GM19099 (cell line): ENCODE data around the gene SLC12A7.

Experiments
- POLR2A ChIP-seq: IDR thresholded peaks from 3 replicates; pipeline ENCODE4 v1.6.1; 2011; ENCODE audit warnings: low read depth; ENCODE audit not compliant: insufficient read length; ENCODE audit errors: extremely low read depth

SLC12A7 gene

DNA sequence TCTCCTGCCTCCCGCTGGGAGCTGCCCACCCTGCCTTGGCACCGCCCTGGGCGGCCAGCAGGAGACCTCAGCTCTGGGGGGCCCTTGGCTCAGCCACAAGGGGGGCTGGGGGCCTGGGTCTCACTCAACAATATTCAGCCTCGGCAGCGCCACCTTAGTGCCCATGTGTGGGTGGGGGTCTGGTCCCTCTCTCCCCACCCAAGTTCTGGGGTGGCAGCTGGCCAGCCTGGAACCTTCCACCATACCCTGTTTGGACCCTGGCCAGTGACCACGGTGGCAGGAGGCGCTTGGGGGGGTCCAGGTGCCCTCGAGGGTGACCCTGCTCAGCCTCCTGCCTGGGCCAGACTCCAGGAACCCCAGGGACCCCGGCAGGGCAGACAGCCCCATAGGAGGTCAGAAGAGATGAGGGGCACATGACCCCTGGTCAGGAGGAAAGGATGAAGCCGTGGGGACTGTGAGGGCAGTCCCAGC lies 81.0 kb downstream of the SLC12A7 start:
- no peak for TF ChIP-seq POLR2A

DNA sequence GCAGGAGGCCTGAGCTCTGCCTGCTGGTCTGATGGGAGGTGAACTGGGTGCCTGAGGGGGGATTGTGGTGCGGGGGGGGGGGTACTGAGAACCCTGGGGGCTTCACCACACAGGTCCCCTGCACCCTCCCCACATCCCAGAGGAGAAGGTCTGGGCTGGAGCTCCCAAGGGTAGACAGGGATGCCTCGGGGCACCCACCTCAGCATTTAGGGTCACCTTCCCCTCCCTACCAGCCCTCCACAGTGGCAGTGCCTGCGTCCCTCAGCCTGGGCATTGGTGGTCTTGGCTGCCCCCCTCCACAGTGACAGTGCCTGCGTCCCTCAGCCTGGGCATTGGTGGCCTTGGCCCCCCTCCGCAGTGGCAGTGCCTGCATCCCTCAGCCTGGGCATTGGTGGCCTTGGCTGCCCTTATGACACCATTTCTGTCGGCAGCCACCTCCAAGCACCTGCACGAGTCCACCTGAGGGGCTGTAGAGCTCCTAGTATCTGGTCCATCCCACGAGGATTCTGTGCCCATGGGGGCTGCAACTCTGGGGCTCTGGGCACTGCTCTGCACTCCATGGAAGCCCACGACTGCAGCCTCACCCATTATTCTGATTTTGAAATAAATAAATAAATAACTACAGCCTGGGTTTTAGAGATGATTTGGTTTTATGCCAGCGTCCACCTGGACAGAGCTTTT lies 81.8 kb downstream of the SLC12A7 start:
- no peak for TF ChIP-seq POLR2A

DNA sequence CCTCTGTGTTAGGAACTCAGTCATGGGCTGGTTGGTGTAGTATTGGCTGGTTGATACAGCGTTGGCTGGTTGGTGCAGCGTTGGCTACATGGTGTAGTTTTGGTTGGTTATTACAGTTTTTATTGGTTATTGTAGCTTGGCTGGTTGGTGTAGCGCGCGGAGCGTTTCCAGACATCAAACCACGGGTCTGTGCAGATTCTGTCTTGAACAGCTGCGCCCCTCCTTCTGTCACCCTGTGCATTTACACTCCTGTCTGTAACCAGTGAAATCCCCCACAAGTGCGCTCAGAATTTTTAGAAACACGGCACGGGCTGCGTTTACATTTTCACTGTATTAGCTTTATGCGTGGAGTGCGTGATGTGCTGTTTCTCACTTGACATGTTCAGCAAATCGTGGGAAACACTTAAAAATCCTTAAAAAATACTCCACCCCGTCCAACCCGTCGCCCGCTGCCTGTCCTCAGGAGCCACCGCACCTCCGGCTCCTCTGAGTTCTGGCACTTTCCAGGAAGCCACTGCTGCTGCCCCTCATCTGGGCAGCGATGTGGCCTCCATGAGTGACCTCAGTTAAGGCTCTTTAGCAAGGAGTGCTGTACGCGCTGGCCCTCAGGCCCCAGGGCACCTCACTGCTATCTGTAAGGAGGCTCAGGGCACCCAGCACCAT lies 82.5 kb downstream of the SLC12A7 start:
- no peak for TF ChIP-seq POLR2A

DNA sequence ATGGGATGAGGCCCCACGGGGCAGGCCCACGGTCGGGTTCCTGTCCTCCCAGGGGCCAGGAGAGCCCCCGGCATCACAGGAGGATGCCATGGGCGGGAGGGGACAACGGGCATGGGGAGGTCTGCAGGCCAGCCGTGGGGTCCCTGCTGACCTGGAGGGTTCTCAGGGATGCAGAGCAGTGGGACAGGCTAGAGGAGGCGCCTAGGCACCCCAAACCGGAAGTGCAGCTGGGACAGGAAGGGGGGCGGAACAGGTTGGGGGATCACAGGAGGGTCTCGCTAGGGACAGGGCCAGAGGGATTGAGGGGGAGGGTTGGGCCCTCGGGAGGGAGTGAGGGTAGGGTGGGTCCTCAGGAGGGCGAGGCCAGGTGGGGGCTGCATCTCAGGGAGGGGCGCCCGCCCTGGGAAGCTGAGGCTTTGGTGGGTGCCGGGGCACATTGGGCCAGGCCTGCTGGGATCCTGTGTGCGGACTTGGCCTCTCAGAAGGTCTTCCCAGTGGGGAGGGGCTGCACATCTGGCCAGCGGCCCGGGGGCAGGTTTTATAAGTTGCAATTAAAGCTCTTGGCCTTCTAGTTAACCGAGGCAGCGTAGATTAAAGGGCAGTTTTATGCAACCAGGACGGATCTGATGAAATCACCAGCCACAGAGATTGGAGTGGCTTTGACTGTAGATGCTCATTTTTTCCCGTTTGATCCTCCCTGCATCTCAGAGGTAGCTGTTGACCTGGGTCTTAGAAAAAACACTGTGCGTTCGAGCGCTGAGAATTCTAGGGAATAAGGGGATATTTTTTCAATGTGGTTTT lies 83.2 kb downstream of the SLC12A7 start:
- no peak for TF ChIP-seq POLR2A

DNA sequence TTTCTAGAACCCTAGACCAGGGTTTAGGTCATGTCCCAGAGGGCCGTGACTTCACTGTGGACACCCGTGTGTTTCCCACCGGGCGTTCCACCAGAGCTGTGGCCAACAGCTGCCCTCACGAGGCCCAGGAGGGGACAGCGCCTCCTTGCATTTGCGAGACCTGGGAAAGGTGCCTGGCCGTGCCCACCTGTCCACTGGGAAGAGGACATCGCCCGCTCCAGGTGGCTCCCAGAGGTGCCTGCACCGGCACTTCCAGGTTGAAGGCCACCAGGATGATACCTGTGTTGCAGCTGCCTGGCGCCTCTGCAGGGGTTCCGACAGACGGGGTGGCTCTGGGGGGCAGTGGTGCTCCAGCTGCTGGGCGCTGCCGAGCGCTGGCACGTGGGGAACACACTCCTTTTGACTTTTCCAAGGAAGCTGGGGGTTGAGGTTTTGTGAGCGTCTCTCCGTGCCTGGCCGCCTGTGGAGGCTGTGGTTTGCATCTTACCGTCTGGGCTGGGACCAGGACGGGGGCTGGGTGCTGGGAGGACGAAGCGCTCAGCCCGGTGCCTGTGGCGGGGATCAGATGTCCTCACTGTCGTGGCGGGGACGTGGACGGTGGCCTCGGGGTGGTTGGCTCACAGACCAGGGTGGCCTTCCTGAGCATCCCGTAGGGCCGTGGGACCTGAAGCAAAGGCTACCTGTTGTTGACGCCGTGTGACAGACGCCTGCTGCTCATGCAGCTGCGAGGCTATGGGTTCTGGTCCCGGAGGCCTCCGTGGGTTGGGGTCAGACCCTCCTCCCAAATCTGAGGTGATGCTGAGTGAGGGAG lies 84.0 kb downstream of the SLC12A7 start:
- TF ChIP-seq POLR2A = no peak

DNA sequence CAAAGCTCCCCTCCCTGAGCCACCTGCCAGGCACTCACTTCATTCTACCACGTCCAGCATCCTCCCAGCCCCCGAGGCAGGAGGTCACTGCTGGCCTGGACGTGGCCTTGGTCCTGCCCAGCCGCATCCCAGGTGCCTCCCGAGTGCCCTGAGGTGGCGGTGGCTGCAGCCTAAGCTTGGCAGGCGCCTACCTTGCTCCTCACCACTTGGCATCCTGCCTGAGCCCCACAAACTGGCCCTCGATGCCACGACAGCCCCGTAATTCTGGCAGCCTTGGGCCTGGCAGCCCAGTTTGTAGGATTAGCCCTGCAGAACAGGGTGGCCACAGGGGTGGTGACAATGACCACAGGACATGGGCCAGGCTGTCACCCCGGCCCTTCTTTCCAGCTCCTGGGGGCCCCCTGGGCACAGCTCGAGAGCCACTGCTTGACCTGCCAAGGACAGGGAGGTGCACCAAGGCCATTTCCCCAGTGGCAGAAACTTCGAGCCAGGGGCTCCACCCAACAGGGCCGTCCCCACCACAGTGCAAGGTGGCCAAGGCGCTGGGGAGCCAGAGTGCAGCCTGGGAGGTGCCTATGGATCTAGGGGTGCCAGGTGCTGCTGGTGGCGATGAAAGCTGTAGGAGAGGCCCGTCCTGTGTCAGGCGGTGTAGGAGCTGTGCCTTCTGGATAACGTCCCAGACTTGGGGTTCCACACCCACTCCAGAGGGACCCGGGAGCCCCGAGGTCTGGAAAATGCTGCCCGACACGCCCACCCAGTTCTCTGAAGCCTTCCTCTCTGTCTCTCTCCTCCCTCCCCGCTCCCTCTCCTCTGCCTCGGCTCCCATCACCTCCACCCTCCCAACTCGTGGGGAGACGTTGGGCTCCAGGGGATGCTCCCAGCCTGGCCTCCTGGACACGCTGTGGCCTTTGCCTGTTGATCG lies 84.9 kb downstream of the SLC12A7 start:
- no peak for TF ChIP-seq POLR2A

DNA sequence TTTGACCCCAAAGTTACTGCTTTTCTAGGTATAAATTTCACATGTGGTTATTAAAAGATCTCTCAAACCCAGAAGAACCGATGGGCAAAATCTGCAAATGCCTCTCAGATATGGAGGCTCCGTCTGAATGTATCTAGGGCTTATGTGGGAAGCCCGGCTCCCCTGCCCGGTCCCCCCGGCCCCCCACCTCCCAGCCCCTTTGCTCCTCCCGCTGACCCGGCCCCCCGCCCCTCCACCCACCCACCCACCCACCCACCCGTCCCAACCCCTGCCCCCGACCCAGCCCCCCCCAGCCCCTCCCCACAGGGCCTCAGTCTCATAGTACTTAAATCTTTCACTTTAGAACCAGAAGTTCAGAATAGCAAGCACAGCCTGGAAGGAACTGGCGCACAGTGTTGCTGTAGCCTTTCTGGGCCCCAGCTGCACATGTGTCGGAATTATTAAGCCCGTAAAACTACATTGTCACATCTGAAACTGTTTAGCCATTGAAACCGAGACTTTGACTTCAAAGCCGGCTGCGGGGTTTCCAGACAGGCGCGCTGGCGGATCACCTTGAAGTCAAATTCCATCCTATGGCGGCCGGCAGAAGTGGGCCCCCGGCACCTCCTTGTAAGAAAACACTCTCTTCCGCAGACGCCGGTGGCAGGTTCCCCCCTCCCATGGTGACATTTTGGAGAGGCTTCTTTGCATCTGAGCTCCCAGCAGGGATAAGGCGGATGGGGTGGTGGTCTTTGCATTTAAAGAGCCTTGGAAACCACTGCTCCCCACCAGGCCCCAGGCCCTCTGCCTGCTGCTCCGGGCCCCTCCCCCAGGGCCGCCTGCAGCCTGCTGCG lies 90.5 kb downstream of the SLC12A7 start:
- no peak for TF ChIP-seq POLR2A

DNA sequence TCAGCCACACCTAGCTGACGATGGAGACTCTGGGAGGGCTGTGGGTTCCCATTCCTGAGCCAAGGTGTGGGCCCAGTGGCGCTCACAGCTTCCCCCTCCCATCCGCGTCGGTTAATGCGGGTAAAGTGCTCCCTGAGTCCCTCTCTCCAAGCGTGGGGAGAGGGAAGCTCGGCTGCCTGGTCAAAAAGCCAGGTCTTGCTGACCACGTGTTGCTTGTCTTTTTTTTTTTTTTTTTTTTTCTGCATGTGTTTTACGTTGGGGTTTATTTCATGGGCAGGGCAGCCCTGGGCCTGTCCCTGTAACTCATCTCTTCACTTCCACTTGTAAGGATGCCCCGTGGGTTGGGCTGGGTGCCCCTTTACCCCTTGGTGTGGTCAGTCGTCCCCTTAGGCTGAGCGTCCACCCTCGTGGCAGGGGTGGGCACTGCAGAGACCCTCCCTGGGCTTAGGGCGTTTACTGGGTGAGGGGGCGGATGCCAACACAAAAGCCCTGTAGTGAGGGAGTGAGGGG lies 91.4 kb downstream of the SLC12A7 start:
- no peak for TF ChIP-seq POLR2A

DNA sequence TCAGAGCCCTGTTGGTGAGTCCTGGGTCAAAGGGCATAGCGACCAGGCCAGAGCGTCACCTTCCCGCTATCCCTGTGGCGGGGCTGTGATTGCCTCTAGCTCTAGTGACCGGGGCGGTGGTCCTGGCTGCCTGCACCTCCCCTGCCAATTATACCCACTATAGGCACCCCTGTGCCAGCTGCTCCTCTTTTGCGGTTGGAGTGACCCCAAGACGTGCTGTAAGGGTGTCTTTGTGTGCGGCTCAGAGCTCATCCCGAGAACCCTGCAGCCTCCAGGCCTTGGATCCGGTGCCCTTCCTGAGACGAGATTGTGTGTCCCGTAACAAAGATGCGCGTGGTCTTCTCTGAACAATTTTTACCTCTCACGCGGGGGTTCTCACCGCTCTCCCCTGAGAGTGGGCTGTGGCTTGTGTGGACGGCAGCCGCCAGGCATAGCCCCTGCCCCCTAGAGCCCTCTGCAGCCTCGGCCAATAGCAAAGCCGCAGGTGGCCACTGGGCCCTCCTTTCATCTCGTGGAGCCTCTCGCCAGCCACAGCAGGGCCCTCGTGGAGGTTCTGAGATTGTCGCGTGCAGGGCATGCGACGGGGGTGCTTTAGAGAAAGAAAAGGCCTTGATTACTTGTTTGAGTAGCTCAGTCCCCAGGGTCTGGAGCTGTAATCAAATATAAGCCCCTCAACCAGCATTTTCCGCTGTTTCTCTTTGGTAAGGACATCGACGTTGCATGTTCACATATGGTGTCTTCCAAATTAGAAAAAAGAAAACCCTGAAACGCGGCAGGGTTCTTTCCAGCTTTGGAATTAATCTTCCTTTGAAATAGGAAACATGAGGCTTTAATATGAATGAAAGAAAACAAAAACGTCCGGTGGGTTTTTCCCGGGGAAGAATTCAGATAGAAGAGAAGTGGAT lies 92.6 kb downstream of the SLC12A7 start:
- no peak for TF ChIP-seq POLR2A

DNA sequence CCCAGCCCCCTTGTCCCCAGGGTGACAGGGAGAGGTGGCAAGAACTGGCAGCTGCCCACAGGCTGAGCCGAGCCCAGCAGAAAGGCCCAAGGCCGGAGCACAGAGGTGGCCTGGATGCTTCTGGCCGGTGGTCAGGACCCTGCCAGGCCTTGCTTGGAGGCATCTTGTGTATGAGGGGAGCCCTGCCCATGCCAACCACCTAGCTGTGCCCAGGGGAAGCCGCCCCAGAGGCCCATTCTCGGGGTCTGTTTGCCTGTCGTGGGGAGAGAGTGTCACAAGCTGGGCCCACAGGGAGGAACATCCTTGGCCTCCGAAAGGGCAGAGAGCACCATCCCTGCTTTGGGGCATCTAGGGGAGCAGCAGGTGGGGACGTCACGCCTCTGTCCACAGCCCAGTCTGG lies 93.3 kb downstream of the SLC12A7 start:
- TF ChIP-seq POLR2A = no peak

DNA sequence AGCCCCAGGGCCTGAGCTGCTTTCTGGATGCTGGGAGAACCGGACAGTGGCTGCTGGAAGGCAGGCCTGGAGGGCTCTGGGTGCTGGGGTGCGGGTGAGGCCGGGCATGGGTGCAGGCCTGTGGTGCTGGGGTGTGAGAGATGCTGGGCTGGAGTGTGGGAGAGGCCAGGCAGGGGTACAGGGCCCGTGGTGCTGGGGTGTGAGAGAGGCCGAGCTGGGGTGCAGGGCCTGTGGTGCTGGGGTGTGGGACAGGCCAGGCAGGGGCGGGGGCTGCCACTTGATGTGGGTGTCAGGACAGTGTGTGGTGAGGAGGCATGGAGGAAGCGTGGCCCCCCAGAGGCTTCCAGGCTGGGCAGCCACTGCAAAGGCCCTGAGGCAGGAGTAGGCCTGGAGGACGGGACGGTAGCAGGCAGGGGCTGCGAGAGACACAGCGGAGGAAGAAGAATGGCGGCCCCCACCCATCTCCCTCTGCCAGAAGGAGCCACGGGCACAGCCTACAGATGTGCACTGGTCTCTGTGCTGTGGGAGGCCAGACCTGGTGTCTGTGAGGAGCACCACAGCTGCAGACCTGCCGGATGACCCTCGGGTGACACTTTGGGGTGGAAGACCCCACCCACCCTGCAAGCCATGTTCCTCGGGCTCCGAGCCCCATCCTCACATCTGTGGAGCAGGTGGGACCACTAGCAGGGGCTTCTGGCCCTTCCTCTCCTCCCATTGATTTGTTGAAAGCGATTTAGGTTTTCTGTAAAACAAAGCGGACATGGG lies 94.0 kb downstream of the SLC12A7 start:
- TF ChIP-seq POLR2A = no peak
